Adipocyte (in vitro differentiated cells): ENCODE data around the gene FMN1.
A peak's percentile ranks its signal among the peaks of the same experiment; 100 is the strongest.

Experiments used
- DNase-seq: peaks from one replicate; pipeline ENCODE4 v3.0.0-alpha.2; 2015; ENCODE audit warnings: low read depth
- H3K27me3 ChIP-seq: replicated peaks from 2 replicates; pipeline ENCODE4 v1.7.0; 2013; ENCODE audit warnings: mild to moderate bottlenecking, low read length, moderate library complexity; ENCODE audit not compliant: control insufficient read depth, insufficient read depth
- H3K36me3 ChIP-seq: 2 replicates; pipeline ENCODE4 v1.7.0; 2013; ENCODE audit warnings: low read length, mild to moderate bottlenecking, moderate library complexity; ENCODE audit not compliant: control insufficient read depth, insufficient read depth, severe bottlenecking
- H3K4me1 ChIP-seq: 2 replicates; pipeline ENCODE4 v1.7.0; 2013; ENCODE audit warnings: mild to moderate bottlenecking, low read length, moderate library complexity; ENCODE audit not compliant: control insufficient read depth, insufficient read depth
- H3K4me3 ChIP-seq: 2 replicates; pipeline ENCODE4 v1.7.0; 2013; ENCODE audit warnings: mild to moderate bottlenecking, low read length, moderate library complexity
- H3K9ac ChIP-seq: 2 replicates; pipeline ENCODE4 v1.7.0; 2013; ENCODE audit warnings: mild to moderate bottlenecking, low read length, moderate library complexity
- H3K9me3 ChIP-seq: 2 replicates; pipeline ENCODE4 v1.7.0; 2013; ENCODE audit warnings: mild to moderate bottlenecking, low read length, moderate library complexity; ENCODE audit not compliant: control insufficient read depth

The FMN1 gene

DNA sequence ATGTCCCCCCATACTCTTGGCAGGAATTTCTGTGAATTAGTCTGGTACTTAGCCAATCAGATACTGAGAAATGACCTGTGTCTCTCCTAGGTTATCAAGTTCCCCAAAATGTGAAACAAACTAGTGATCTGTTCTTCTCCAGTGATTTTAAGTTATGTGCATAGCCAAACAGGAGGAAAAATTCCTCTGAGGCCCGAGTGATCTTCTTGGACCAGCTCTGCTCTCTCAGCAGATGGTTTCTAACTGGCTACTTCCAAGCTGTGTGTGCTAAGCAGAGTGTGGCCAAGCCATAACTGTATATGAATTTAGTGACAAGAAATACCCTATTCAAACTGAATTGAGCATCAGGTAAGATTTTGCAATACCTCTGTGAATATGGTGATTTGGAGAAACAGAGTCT is 387.2 kb downstream of the FMN1 start:
- Histone ChIP-seq H3K36me3 (no peaks in the 10 kb centered on the region), H3K4me1 (peaks cover 4% of the 10 kb centered on the region), H3K27me3 (no peaks in the 10 kb centered on the region), H3K9me3 (peaks cover 8% of the 10 kb centered on the region), H3K9ac (no peak overlapping the region), H3K4me3 (no peak overlapping the region)
- DNase-seq = no peak

DNA sequence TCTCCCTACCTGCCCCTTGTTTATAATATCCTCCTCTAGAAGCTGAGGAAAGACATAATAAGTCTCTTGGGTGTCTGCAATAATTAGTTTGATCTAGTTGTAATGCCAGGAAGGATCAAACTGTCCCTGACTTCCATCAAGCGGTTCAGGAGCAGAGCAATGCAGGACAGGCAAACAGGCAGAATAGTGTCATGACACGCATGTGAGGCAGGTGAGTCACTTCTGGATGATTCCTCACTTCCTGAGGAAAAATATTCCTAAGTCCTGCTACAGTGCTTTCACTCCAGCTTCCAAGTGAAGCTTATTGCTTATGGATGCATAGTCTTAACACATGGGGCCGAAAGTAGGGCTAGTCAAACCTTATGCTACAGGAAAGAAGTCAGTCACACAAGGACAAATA is 390.9 kb downstream of the FMN1 start:
- DNase-seq = no peak
- H3K4me3 ChIP-seq = no peak overlapping the region
- no peaks in the 10 kb centered on the region for H3K36me3 ChIP-seq
- no peaks in the 10 kb centered on the region for H3K27me3 ChIP-seq
- H3K9me3 ChIP-seq = peaks cover 8% of the 10 kb centered on the region
- peaks cover 7% of the 10 kb centered on the region for H3K4me1 ChIP-seq
- H3K9ac ChIP-seq = no peak overlapping the region

DNA sequence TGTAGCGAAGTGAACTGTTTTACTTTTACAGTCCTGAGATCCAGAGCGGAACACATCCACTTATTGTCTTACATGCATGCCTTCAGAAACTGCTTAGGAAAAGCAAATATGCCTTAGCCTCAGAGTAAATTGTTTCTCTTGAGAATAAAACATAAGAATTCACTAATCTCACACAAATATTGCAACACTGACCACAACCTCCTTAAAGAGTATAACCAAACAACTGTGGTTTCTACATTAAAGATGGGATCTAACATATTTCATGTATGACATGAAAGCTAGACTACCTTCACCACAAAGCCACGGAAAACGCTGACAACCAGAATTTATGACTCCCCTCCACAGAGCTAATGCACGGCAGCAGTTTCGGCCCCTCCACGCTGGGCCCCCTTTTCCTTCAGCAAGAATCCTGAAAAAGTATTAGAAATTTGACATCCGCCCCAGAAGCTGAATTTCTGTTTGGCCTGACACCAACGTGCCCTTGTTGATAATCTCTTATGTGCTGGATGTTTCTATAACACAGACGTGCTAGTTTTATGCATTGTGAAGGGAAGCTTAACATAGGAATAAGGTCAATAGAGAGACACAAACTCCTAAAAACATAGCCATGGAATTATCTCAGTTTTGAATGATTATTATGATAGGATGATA is 392.1 kb downstream of the FMN1 start:
- Histone ChIP-seq H3K9me3 (peaks cover 8% of the 10 kb centered on the region), H3K27me3 (no peaks in the 10 kb centered on the region), H3K36me3 (no peaks in the 10 kb centered on the region), H3K4me3 (no peak overlapping the region), H3K4me1 (peaks cover 7% of the 10 kb centered on the region), H3K9ac (no peak overlapping the region)
- DNase-seq = peak; percentile 94

DNA sequence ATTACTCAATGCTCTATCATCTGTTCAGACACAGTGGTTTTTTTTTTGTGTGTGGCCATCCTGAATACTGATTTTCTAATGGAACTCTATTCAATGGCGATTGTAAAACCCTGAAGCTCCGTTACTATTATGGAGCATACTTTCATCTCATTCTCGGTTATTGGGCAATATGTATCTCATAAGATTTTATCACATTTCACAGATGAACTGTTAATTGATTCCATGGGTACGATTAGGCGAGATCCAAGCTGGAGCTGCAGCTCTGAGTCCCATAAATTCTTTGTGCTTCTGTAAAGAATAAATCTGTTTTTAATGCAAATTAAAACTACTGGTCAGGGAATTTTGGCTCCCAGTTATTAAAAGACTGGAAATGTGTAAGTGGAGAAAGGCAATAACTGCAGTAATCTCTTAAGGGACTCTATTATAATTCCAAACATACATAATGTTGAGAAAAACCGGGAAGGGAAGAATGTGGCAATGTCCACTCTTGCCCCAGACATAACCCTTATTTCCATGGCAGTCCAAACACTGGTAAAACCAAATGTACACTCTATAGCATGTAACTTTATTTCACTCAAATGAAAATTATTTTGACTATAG is 394.5 kb downstream of the FMN1 start:
- peak; percentile 27 for DNase-seq
- Histone ChIP-seq H3K9me3 (peaks cover 8% of the 10 kb centered on the region), H3K27me3 (no peaks in the 10 kb centered on the region), H3K9ac (no peak overlapping the region), H3K36me3 (no peaks in the 10 kb centered on the region), H3K4me1 (peaks cover 7% of the 10 kb centered on the region), H3K4me3 (no peak overlapping the region)

DNA sequence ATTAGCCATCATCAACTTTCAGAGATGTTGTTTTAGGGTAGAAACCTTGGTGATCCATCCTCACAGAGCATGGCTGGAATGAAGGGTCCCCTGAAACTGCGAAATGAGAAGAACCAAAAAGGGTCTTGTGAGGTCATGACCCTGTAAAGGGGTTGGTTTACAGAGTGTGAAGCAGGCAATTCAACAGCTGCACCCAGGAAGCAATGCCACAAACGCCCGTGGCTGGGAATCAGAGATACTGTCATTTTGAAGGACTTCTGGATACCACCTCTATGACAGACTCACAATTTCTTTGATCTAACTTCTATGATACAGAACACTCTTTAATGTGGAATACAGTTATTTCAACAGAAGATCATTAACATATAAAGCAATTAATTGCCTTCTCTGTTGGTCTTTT is 397.7 kb downstream of the FMN1 start:
- H3K4me1 ChIP-seq = no peaks in the 10 kb centered on the region

DNA sequence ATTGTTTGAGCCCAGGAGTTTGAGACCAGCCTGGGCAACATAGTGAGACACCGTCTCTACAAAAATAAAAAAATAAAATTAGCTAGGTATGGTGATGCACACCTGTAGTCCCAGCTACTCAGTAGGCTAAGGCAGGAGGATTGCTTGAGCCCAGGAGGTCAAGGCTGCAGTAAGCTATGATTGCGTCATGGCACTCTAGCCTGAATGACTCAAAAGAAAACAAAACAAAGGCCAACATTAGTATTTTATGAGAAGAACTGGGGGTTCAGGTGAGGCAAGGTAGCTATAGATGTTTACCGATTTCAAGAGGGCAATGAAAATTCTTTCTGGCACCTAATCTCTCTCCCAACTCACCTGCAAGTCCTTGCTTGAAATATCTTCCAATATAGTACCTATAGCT is 399.5 kb downstream of the FMN1 start:
- Histone ChIP-seq H3K4me1 (no peaks in the 10 kb centered on the region), H3K27me3 (no peaks in the 10 kb centered on the region), H3K9me3 (no peaks in the 10 kb centered on the region)

More for the DNA sequence above, 397.7 kb downstream of the FMN1 start:
- Histone ChIP-seq H3K9me3 (no peaks in the 10 kb centered on the region), H3K4me3 (no peak overlapping the region), H3K9ac (no peak overlapping the region), H3K36me3 (no peaks in the 10 kb centered on the region), H3K27me3 (no peaks in the 10 kb centered on the region)
- no peak for DNase-seq

DNA sequence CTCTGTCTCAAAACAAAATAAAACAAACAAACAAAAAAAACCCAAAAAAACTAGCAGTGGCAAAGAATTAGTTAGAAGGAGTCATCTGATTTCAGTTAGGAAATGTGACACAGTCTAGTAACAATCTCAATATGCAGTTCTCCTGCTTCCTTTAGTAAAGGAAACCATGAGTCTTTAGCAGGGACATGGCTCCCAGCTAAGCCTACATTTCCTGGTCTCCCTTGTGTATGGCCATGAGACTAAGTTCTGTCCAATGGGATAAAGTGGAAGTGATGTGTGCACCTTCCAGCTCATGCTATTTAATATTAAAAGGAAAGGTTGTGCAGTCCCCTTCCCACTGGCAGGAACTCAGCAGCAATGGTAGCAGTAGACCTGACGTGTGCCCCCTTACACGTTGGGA is 402.1 kb downstream of the FMN1 start:
- no peak for DNase-seq
- H3K36me3 ChIP-seq = no peaks in the 10 kb centered on the region
- no peaks in the 10 kb centered on the region for H3K27me3 ChIP-seq
- H3K4me3 ChIP-seq = no peak overlapping the region
- H3K4me1 ChIP-seq = no peaks in the 10 kb centered on the region
- no peaks in the 10 kb centered on the region for H3K9me3 ChIP-seq
- no peak overlapping the region for H3K9ac ChIP-seq

More for the DNA sequence above, 399.5 kb downstream of the FMN1 start:
- Histone ChIP-seq H3K4me3 (no peak overlapping the region), H3K36me3 (no peaks in the 10 kb centered on the region), H3K9ac (no peak overlapping the region)
- DNase-seq = peak; percentile 15

DNA sequence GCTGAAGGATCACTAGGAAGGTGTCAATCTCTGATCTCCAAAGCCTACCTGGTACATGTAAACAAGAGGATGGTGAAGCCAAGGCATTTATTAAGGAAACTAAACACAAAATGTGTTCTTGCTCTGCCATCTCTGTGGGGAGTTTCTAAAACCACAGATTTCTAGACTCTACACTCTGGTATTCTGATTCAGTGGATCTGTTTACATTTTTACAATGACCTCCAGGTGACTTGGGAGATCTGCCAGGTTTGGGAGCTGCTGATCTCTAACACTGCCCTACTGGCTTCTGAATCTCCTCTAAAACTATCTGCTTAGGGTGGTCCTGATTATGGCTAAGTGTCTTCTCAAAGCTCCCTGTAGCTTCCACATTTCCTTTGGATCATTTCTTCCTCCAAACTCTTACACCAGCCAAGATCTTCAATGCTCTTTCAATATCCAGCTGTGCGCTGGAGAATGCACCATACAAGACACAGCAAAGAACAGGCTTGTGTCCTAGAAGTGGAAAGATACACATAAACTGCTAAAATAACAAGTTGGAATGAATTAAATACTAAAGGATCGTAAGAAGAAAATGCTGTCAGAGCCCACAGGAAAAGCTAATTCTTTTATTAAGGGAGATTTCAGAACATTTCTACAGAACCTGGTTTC is 404.0 kb downstream of the FMN1 start:
- Histone ChIP-seq H3K9ac (no peak overlapping the region), H3K36me3 (no peaks in the 10 kb centered on the region), H3K4me3 (no peak overlapping the region), H3K4me1 (no peaks in the 10 kb centered on the region), H3K9me3 (no peaks in the 10 kb centered on the region), H3K27me3 (no peaks in the 10 kb centered on the region)
- DNase-seq = peak; percentile 31

DNA sequence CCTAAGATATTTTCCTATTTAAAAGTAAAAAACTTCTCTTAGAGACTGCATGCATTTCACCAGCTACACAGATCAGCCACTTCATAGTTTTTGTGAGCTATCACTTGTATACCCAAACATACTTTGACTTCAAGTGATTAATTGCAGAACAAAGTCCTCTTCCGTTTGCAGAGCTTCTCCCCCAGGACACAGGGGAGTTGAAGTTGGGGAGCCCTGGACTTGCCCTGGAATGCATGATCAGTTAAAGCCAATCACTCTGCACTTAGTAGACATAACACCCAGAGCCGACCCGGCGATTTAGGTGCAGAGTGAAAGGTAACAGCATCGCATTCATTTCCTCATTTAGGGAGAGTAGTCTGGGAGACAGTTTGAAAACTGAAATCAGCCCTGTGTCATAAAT is 406.6 kb downstream of the FMN1 start:
- Histone ChIP-seq H3K9ac (no peak overlapping the region), H3K36me3 (no peaks in the 10 kb centered on the region), H3K27me3 (no peaks in the 10 kb centered on the region), H3K4me1 (peaks cover 8% of the 10 kb centered on the region), H3K4me3 (no peak overlapping the region), H3K9me3 (no peaks in the 10 kb centered on the region)
- no peak for DNase-seq

DNA sequence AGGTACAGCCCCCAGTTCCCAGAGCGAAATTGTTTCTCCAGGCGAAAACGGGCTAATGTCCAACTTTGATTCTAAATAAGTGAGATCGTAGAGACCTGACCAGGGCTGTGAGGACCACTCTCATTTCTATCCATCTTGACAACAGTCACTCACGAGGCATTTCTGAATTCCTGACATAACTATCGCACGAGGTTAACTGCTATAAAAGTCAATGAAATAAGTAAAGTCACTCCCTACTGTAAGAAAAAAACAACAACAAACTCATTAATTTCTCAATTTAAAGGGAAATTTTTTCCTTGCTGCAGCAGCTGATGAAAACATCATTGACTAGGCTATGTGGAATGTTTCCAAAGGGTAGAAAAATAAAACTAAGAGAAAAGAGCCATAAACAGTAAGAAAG is 407.6 kb downstream of the FMN1 start:
- Histone ChIP-seq H3K4me3 (no peak overlapping the region), H3K36me3 (no peaks in the 10 kb centered on the region)
- no peak for DNase-seq

DNA sequence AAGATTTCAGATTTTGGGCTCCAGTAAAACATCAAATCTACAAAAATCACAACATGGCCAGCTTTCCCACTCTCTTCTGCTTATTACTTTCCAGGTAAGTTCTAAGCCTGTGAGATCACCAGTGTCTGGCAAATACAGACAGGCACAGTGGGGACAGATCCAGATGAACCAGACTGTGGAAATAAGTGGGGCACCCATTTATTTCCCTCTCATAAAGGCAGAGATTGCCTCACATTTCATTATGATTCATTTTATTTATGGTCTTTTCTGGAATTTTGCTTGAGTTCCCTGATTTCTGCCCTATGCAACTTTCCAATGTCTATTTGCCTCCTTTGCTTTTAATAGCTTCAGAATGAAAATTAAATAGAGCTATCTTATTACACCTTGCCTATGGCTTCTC is 409.9 kb downstream of the FMN1 start:
- H3K9me3 ChIP-seq = no peaks in the 10 kb centered on the region
- no peaks in the 10 kb centered on the region for H3K27me3 ChIP-seq
- H3K4me1 ChIP-seq = peaks cover 8% of the 10 kb centered on the region
- DNase-seq = no peak
- H3K36me3 ChIP-seq = no peaks in the 10 kb centered on the region
- no peak overlapping the region for H3K9ac ChIP-seq
- no peak overlapping the region for H3K4me3 ChIP-seq

More for the DNA sequence above, 407.6 kb downstream of the FMN1 start:
- H3K9me3 ChIP-seq = no peaks in the 10 kb centered on the region
- no peaks in the 10 kb centered on the region for H3K27me3 ChIP-seq
- H3K4me1 ChIP-seq = peaks cover 8% of the 10 kb centered on the region
- H3K9ac ChIP-seq = no peak overlapping the region
